GM23338 (cell line): ENCODE measurements around the gene MAP3K9. TPM values are rescaled to one million over a fixed set of nuclear protein-coding genes. Genes with fewer than 3 reads are reported as not detected.

Experiments used
- ATAC-seq: fragments of 200-7000 bp; cut with Tn5 transposase; 3 replicates; pipeline ENCODE4 v1.9.1; 2020
- DNase-seq: peaks from one replicate; pipeline ENCODE4 v3.0.0-alpha.2; 2015; ENCODE audit warnings: low spot score
- H2AFZ ChIP-seq: fragments of 200-600 bp; sonication (generic); 2 replicates; pipeline ENCODE4 v1.8.0; 2016; ENCODE audit warnings: antibody characterized with exemption, mild to moderate bottlenecking, moderate library complexity
- H3F3A ChIP-seq: fragments of 200-600 bp; sonication (generic); replicated peaks from 2 replicates; pipeline ENCODE4 v1.8.0; 2017; ENCODE audit warnings: antibody characterized with exemption, mixed run types, low read depth
- H3K27ac ChIP-seq: fragments of 200-600 bp; sonication (generic); 2 replicates; pipeline ENCODE4 v1.6.1; 2016; ENCODE audit warnings: low read depth
- H3K27me3 ChIP-seq: fragments of 200-600 bp; sonication (generic); 2 replicates; pipeline ENCODE4 v1.8.0; 2016; ENCODE audit warnings: mild to moderate bottlenecking, mixed run types, moderate library complexity; ENCODE audit not compliant: insufficient read depth
- H3K36me3 ChIP-seq: fragments of 200-600 bp; sonication (generic); 2 replicates; pipeline ENCODE4 v1.8.0; 2016; ENCODE audit warnings: mild to moderate bottlenecking; ENCODE audit not compliant: insufficient read depth
- H3K4me1 ChIP-seq: fragments of 200-600 bp; sonication (generic); 2 replicates; pipeline ENCODE4 v1.8.0; 2016; ENCODE audit warnings: mild to moderate bottlenecking, moderate library complexity; ENCODE audit not compliant: insufficient read depth
- H3K4me2 ChIP-seq: fragments of 200-600 bp; sonication (generic); 2 replicates; pipeline ENCODE4 v1.7.1; 2017; ENCODE audit warnings: mixed run types
- H3K4me3 ChIP-seq: fragments of 200-600 bp; sonication (generic); 2 replicates; pipeline ENCODE4 v1.6.1; 2016; ENCODE audit warnings: mixed run types
- H3K79me2 ChIP-seq: fragments of 200-600 bp; sonication (generic); replicated peaks from 2 replicates; pipeline ENCODE4 v1.8.0; 2017; ENCODE audit warnings: mild to moderate bottlenecking; ENCODE audit not compliant: insufficient read depth
- H3K9me2 ChIP-seq: fragments of 200-600 bp; sonication (generic); 2 replicates; pipeline ENCODE4 v1.8.0; 2017; ENCODE audit not compliant: insufficient read depth
- H4K20me1 ChIP-seq: fragments of 200-600 bp; sonication (generic); replicated peaks from 2 replicates; pipeline ENCODE4 v1.8.0; 2017; ENCODE audit warnings: mild to moderate bottlenecking; ENCODE audit not compliant: insufficient read depth
- H3K27ac Mint-ChIP-seq: 2 replicates; pipeline ENCODE4 v1.8.0; 2020; ENCODE audit warnings: inconsistent platforms, mild to moderate bottlenecking, moderate library complexity, mixed read lengths
- H3K27me3 Mint-ChIP-seq: 3 replicates; pipeline ENCODE4 v1.8.0; 2022; ENCODE audit warnings: low read depth, mild to moderate bottlenecking, moderate library complexity, mixed read lengths, inconsistent platforms; ENCODE audit not compliant: insufficient read depth, poor library complexity
- H3K36me3 Mint-ChIP-seq: 3 replicates; pipeline ENCODE4 v1.8.0; 2021; ENCODE audit warnings: low read depth, mild to moderate bottlenecking, inconsistent platforms, moderate library complexity, mixed read lengths
- H3K4me1 Mint-ChIP-seq: 3 replicates; pipeline ENCODE4 v1.8.0; 2020; ENCODE audit warnings: mild to moderate bottlenecking, inconsistent platforms, mixed read lengths
- H3K4me3 Mint-ChIP-seq: 3 replicates; pipeline ENCODE4 v1.8.0; 2021; ENCODE audit warnings: moderate library complexity, mild to moderate bottlenecking, inconsistent platforms, mixed read lengths
- H3K9me3 Mint-ChIP-seq: 3 replicates; pipeline ENCODE4 v1.8.0; 2020; ENCODE audit warnings: moderate library complexity, mild to moderate bottlenecking, inconsistent platforms, mixed read lengths
- CREB1 ChIP-seq: fragments of 250-450 bp; sonication (Bioruptor Pico); IDR thresholded peaks from 2 replicates; pipeline ENCODE4 v1.5.0; 2020; ENCODE audit warnings: low read depth, mild to moderate bottlenecking, moderate library complexity
- CTCF ChIP-seq, 2 experiments: fragments of 200-600 bp in 1 of 2; sonication (generic) in 1 of 2; conservative IDR thresholded peaks; 2 replicates each; pipeline versions ENCODE4 v1.5.1 to v1.6.1; 2016 to 2017; ENCODE audit warnings: antibody characterized with exemption in 2 of 2, low read depth in 2 of 2, mild to moderate bottlenecking in 2 of 2, moderate library complexity in 1 of 2
- ETS1 ChIP-seq: IDR thresholded peaks from 2 replicates; pipeline ENCODE4 v1.6.1; 2016; ENCODE audit warnings: antibody characterized with exemption
- EZH2 ChIP-seq: fragments of 200-600 bp; sonication (generic); IDR thresholded peaks from one replicate; pipeline ENCODE4 v1.8.0; 2017; ENCODE audit warnings: antibody characterized with exemption, mild to moderate bottlenecking, low read depth; ENCODE audit not compliant: unreplicated experiment
- EZH2phosphoT487 ChIP-seq: fragments of 200-600 bp; sonication (generic); IDR thresholded peaks from one replicate; pipeline ENCODE4 v1.8.1; 2018; ENCODE audit warnings: antibody characterized with exemption; ENCODE audit not compliant: unreplicated experiment
- JUNB ChIP-seq: IDR thresholded peaks from one replicate; pipeline ENCODE4 v1.6.1; 2016; ENCODE audit warnings: antibody characterized with exemption; ENCODE audit not compliant: unreplicated experiment
- NANOG ChIP-seq: IDR thresholded peaks from 2 replicates; pipeline ENCODE4 v1.6.1; 2016; ENCODE audit warnings: antibody characterized with exemption, borderline replicate concordance
- POLR2AphosphoS5 ChIP-seq: IDR thresholded peaks from 2 replicates; pipeline ENCODE4 v1.6.1; 2016; ENCODE audit warnings: antibody characterized with exemption, low read depth
- REST ChIP-seq: IDR thresholded peaks from one replicate; pipeline ENCODE4 v1.6.1; 2018; ENCODE audit warnings: antibody characterized with exemption; ENCODE audit not compliant: unreplicated experiment
- STAT1 ChIP-seq: IDR thresholded peaks from one replicate; pipeline ENCODE4 v1.6.1; 2016; ENCODE audit warnings: antibody characterized with exemption; ENCODE audit not compliant: unreplicated experiment
- ZNF114 ChIP-seq: fragments of 250-450 bp; sonication (Bioruptor Pico); IDR thresholded peaks from 2 replicates; pipeline ENCODE4 v1.5.0; 2020; ENCODE audit warnings: mild to moderate bottlenecking, moderate library complexity
- ZNF331 ChIP-seq: fragments of 250-450 bp; sonication (Bioruptor Pico); IDR thresholded peaks from 2 replicates; pipeline ENCODE4 v1.5.0; 2020; ENCODE audit warnings: low read depth, mild to moderate bottlenecking, moderate library complexity
- ZNF462 ChIP-seq: fragments of 250-450 bp; sonication (Bioruptor Pico); IDR thresholded peaks from 2 replicates; pipeline ENCODE4 v1.5.0; 2020; ENCODE audit warnings: mild to moderate bottlenecking, moderate library complexity
- polyA plus RNA-seq: library from polyadenylated mRNA; unstranded; fragments of >200 nt; fragmentation: Nextera tagmentation; extraction: Ambion mirVana; gene quantifications from 2 replicates; pipeline ENCODE4 v1.2.1, GENCODE V29; 2016
- total RNA-seq: library from RNA; depleted of rRNA; stranded (reverse); fragments of >200 nt; shearing (Covaris generic); gene quantifications from 2 replicates; pipeline ENCODE4 v1.2.3, GENCODE V29; 2014

Gene MAP3K9
- total and polyA plus RNA-seq, 2 experiments from 2014 or later = 5.3 to 30.8 TPM

- TF ChIP-seq EZH2phosphoT487 = no peak
- no peak for TF ChIP-seq NANOG
- TF ChIP-seq CREB1 (CRISPR knock-in tag) = no peak
Observed at GRCh38 chr14:70759398-70759797, 49.9 kb downstream of the MAP3K9 start (continued).

GRCh38 chr14:70755655-70756054, 53.7 kb downstream of the MAP3K9 start:
- Mint-ChIP-seq H3K27ac (no peak overlapping the region), H3K4me3 (no peak overlapping the region), H3K4me1 (no peaks in the 10 kb centered on the region; the same call in 2 of the 3 replicates), H3K36me3 (peaks cover 38% of the 10 kb centered on the region), H3K27me3 (peaks cover 3% of the 10 kb centered on the region), H3K9me3 (no peaks in the 10 kb centered on the region)
- TF ChIP-seq ZNF462 (CRISPR knock-in tag) (no peak), NANOG (no peak), CTCF (conservative IDR thresholded peaks at IDR 0.05; ENCODE audit: low read depth in 2 of 2) (no peak), ZNF114 (CRISPR knock-in tag) (no peak), JUNB (no peak), STAT1 (no peak), ZNF331 (CRISPR knock-in tag) (no peak), POLR2AphosphoS5 (no peak), CREB1 (CRISPR knock-in tag) (no peak), EZH2phosphoT487 (no peak), REST (no peak), ETS1 (no peak), EZH2 (no peak)
- H3K9me2 ChIP-seq = no peaks in the 10 kb centered on the region
- DNase-seq (no peak), ATAC-seq (no peak)
- H3K36me3 ChIP-seq = peaks cover 6% of the 10 kb centered on the region; the same call in 1 of the 2 replicates
- no peak overlapping the region for H2AFZ ChIP-seq
- H3K4me3 ChIP-seq = no peak overlapping the region
- 0 out of 2 replicates have a peak, but pooled peaks cover 7% of the 10 kb centered on the region for H4K20me1 ChIP-seq
- no peaks in the 10 kb centered on the region for H3K79me2 ChIP-seq
- H3K27me3 ChIP-seq = no peaks in the 10 kb centered on the region
- no peak overlapping the region for H3K27ac ChIP-seq
- H3K4me2 ChIP-seq = no peak overlapping the region
- no peaks in the 10 kb centered on the region for H3F3A ChIP-seq
- H3K4me1 ChIP-seq = no peaks in the 10 kb centered on the region
